ENCODE results near the gene RESF1.

DNA sequence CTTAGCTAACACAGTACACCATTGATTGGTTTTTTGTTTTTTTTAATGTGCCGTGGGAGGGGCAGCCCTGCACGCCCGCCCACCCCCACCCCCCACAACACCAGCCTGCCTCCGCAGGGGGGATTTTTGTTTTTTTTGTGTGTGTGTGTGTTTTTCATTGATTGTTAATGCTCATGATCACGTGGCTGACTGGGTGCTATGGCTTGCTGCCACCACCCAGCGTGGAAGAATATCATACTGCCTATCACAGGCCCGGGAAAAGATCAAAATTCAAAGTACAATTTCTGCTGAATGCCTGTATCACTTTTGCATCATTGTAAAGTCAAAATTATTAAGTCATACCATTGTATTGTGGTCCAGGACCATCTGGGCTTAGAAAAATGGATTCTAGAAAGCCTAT is 8.3 kb downstream of the RESF1 start:
- TF ChIP-seq, protein P1, sequence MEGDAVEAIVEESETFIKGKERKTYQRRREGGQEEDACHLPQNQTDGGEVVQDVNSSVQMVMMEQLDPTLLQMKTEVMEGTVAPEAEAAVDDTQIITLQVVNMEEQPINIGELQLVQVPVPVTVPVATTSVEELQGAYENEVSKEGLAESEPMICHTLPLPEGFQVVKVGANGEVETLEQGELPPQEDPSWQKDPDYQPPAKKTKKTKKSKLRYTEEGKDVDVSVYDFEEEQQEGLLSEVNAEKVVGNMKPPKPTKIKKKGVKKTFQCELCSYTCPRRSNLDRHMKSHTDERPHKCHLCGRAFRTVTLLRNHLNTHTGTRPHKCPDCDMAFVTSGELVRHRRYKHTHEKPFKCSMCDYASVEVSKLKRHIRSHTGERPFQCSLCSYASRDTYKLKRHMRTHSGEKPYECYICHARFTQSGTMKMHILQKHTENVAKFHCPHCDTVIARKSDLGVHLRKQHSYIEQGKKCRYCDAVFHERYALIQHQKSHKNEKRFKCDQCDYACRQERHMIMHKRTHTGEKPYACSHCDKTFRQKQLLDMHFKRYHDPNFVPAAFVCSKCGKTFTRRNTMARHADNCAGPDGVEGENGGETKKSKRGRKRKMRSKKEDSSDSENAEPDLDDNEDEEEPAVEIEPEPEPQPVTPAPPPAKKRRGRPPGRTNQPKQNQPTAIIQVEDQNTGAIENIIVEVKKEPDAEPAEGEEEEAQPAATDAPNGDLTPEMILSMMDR (IDR thresholded peaks at IDR 0.05 in 4 of 5, conservative IDR thresholded peaks at IDR 0.05 in 1 of 5): no peak
- no peak for TF ChIP-seq POLR2A (IDR thresholded peaks at IDR 0.05)
